GM18870 (cell line): ENCODE results near the gene PNPT1.
A peak's percentile ranks its signal among the peaks of the same experiment; 100 is the strongest.
"Not testable (repeated sequence)": the region's sequence is repeated elsewhere in the genome, so short reads cannot be mapped to it uniquely, and the experiment has no call there.

ENCODE experiments used
- ATAC-seq: cut with Tn5 transposase; IDR thresholded peaks from one replicate; pipeline ENCODE4 v1.9.1; 2021; ENCODE audit warnings: moderate library complexity; ENCODE audit not compliant: unreplicated experiment

PNPT1 gene

DNA sequence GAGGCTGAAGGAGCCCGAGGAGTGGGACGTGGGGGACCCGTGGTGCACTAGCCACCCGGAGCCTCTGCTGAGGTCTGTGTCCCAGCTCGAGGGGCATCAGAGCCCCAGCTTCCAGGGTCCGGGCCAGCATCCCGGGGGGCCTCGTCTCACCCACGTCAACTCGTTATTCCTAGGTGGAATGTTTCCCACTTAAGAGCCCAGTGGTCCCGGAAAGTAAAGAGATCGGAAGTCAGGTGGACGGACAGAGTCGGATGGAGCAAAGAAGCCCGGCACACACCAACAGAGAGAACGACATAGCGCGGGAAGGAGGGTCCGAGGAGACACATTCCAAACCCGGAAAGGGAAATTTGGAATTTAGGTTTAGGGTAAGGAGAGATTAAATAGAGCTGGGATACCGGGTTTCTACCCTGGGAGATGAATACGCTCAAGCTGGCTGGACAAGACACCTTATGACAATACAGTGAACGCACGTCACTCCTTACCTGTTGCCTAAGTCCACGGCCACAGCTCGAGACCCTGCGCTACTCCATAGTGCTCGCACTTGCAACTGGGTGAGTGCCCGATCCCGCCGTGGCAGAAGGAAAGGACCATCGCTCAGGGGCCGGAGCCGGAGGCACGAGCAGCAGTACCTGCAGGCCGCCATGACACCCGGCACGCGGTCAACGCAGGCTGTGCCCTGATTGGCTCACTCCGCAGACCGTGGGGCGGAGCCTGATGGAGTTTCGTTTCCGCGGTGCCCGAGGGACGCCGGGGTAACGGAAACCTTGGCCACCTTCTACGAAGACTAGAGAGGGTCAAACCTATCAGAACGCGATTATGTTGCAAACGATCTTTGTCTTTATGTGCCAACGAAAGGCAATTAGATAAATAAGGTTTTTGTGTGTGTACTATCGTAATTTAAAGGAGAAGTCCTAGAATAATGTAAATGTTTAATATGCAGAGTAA, at the start of gene PNPT1:
Gene PNPT1, minus strand, starts transcription at position 664 of the 945 bp plus-strand sequence. Its CDS starts 21 bp downstream, at position 643.
- ATAC-seq: peak; percentile 98

DNA sequence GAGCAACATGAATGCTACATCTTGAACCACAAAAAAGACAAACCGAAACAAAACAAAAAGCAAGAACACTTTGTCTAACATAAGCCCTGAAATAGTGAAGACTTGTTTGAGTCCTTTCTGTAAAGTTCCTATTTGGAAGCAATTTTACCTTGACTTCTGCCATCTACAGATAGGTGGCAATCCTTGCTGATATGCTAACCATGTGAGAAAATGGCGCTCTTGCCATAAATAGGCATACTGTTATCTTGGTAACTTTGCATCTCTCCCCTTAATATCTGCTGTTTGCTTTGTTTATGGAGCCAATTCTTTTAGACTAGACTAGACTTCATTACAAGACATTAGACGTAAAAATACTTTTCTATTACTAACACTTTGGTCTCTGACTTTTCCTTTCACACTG, 49.4 kb upstream of the PNPT1 start:
- ATAC-seq: no peak

DNA sequence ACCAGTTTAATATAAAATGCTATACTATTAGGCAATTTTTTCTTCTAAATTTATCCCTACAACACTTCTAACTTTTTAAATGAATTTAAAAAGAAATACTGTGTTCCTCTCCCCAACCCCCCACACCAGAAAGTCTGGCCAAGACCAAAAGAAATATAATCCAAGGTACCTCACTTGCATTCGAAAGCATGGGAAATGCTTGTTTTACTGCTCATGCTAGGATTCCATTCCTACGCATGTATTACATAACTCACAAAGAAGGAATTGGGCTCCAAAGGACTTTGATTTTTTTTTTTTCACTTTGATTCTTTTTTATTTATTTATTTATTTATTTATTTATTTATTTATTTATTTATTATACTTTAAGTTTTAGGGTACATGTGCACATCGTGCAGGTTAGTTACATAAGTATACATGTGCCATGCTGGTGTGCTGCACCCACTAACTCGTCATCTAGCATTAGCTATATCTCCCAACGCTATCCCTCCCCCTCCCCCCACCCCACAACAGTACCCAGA, 42.4 kb upstream of the PNPT1 start:
- not testable (repeated sequence) for ATAC-seq

DNA sequence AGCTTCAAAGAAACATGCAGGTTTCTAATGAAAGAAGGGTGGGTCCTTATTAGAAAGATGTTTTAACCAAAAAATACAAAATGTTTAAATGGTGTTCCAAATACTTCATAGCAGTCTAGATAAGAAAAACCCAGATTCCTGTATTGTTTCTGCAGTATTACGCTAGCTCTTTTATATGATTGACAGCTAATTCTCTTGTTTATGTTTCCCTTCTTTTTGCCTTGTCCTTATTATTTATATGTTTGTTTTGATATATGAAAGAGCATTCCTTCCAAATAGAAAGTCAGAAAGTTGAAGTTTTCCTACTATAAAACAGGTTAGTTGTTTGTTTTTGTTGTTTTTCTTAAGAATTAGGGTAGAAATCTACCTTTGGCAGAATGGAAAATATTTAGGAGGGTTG, 41.1 kb upstream of the PNPT1 start:
- ATAC-seq: no peak

DNA sequence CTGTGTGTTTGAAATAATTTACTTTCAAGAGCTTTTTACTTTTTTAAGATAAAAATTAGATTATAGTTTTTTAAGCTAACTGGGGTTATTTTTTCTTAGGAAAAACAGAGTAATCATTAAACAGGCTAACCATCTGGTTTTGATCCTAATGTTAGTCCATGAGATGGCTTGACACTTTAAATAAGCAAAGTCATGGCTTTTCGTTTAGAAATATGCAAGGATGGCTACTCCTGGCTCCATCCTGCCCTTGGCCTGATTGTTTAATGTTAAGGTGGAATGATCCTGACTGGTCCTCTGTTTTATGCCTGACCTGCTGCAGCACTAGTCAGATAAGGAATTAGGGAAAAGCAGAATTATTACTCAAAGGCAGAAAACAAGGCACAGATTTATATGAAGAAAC, 39.7 kb upstream of the PNPT1 start:
- no peak for ATAC-seq

DNA sequence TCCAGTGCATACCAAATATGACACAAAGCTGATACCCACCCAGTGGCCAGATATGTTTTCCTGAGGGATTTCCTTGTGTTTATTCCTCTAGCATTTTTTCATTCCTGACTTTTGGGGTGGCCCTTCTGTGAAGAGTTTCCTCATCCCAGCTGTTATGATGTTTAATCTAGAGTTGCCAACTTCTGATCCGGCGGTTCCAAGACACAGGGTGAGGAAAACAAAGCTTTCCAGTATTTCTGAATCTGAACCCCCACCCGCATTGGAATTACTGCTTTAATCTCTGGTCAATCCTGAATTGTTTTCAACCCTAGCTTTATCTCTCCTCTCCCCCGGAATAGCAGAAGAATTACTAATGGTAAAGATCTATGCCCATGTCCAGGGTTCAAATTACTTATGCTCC, 39.2 kb upstream of the PNPT1 start:
- ATAC-seq: no peak

DNA sequence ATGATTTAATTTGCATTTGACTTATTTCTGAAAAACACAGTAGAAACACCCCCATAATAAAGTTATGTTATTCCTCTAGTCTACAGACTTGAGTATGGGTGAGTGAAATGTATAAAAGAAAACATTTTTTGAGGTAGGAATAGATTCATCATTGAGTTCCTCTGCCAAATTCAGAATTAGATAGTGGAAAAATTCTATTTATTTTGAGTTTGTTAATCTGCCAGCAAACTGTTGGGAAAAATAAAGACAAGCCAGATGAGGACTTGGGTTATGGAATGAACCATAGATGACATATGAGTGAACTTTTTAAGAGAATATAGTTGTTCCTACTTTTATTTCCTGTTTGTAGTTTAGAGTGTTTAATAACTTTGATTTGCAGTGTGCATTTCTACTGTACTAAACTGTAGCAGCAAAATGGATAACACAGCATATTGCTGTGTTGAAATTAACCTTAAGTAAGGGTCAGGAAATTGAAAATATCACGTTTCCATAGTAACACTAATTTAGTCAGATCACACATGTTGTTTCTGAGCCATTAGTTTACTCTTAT, 35.6 kb upstream of the PNPT1 start:
- no peak for ATAC-seq

DNA sequence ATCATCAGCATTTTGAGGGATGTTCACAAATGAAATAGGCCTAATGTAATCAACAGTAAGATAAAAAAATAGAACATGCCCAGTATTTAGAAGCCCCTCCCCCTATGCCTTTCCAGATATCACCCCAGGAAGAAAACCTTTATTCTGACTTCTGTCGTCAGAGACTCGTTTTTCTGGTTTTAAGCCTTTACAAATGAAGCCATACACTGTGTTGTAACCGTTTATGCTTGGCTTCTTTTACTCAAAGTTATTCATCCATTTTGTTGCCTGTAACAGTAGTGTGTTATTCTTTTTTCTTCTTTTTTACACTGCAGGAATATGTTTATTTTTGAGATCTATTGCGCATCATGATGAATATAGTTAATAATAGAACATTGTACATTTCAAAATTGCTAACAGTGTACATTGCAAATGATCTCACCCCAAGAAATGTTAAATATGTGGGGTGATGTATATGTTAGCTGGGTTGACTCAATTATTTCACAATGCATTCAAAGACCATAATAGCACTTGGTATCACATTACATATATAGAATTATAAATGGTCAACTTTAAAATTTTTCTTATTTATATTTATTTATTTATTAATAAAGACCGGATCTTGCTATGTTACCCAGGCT, 28.1 kb upstream of the PNPT1 start:
- no peak for ATAC-seq

DNA sequence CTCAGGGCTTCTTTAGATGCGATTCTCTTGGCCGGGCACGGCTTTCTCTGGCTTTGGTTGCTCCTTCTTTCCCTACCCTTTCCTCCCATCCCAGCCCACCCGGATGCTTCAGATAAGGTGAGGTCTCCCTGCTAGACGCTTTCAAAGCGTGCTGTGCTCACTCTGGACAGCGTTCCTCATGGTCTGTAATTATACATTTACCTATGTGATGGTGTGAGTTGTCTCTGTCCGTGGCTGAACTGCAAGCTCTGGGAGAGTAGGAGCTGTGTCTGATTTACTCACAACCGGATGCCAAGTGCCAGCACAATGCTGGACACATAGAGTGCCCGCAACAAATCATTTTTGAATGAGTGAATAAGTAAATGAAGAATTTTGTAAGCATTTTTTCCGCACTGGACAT, 26.8 kb upstream of the PNPT1 start:
- ATAC-seq: no peak

DNA sequence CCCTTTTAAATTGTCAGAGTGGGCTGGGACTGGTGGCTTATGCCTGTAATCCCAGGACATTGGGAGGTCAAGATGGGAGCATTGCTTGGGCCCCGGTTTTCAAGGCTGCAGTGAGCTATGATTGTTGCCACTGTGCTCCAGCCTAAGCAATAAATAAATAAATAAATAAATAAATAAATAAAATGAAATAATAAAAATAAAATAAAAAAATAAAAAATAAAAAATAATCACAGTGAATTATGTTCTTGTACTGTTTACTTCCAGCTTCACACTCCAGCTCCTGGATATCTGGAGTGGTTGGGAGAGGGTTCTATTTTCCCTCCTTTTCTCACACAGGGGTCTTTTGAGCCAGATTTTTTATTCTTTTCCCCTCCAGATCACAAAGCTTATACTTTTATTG, 26.2 kb upstream of the PNPT1 start:
- ATAC-seq: no peak

DNA sequence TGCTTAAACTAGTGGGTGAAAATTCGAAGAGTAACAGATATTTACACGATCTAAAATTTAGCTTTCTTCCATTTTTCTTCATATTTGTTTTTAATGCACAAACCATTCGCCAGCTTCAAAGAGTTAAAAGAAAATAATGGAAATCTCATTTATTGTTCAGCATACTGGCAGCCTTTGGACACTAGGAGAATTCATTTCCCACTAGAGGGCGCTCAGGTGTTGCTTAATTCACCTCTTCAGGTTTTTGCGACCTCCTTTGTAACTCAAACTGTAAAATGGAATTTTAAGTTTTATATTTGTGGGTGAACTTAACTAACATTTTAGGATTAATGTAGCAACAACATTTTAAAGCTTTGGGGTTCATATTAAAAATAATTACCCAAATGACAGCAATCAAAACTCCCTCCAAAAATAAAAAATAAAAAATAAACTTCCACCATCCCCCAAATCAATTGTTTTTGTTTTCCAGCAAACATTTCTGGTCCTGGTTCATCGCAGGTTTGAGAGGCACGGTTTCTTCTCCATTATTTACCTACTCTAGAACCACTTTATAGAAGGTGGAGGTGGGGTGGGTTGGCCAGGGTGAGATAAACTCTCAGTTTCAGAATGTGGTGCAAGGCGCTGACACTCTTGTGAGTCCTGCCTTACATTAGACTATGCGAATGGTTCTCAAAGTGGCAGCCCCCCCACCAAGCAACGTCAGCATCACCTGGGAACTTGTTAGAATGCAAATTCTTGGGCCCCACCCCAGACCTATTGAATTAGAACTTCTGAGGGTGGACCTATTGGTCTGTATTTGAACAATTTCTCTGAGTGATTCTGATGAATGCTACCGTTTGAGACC, 24.7 kb upstream of the PNPT1 start:
- ATAC-seq: no peak

DNA sequence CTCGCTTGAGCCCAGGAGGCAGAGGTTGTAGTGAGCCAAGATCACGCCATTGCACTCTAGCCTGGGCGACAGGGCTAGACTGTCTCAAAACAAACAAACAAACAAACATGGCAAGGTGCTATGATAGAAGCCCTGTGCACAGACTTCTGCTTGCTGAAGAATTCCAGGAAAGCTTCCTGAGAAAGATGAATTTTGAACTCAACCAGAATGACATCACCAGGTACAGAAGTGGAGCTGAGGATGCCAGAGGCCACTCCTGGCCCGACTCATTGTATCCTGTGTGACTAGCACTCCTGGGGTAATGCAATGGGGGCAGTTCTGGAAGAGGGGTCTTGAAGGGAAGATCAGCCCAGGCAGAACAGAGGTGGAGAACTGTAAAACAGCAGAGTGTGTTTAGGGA, 22.0 kb upstream of the PNPT1 start:
- no peak for ATAC-seq

DNA sequence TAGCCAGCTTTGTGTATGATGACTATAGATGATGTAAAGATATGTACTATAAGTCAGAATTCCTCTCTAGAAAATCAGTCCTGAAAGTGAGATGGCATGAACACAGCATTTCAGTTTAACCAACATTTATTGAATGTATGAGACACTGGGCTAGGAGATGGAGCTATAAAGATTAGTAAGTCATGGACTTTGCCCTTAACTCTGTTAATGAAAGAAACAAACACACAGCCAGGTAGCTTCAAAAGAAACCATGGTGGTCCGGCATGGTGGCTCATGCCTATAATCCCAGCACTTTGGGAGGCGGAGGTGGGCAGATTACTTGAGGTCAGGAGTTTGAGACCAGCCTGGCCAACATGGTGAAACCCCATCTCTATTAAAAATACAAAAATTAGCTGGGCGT, 21.5 kb upstream of the PNPT1 start:
- ATAC-seq: not testable (repeated sequence)

DNA sequence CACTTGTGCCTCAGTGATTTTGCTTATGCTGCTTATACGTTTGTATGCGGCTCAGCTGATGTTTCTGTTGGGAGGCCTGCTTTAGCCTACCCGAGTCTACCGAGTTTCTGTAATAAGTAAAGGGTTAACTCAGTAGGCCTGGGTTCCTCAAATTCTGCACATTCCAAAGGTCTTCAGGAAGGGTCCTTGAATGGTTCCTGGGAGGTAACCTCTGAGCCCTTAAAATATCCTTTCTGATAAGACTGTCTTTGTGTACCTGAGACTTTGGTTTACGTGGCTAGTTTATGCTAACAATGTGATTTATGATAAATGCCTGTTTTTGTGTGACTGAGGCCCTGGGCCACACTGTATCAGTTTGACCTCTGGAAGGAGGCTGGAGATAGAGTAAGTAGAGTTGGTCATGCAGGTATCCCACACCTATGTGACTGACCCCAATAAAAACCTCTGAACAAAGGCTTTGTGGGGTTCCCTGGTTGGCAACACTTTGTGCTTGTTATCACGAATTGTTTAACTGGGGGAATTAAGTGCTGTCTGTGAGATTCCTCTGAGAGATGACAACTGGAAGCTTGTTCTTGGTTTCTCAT, 18.9 kb upstream of the PNPT1 start:
- no peak for ATAC-seq

DNA sequence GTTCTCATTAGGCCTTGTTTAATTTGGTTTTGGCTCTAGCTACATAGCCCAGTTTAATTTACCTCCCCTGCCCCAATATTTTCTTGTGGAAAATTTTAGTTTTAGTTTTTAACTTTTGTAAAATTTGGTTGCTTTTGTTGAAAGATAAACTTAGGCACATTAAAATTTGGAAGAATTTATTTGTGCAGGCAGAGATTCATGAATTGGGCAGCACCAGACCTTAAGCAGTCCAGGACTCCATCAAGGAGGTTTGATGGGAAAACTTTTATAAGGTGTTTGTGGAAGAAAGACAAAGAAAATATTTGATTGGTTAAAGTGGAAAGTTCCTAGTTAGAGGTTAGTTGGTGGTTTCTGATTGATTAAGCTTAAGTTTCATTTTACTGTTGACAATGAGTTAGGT, 16.4 kb upstream of the PNPT1 start:
- no peak for ATAC-seq

DNA sequence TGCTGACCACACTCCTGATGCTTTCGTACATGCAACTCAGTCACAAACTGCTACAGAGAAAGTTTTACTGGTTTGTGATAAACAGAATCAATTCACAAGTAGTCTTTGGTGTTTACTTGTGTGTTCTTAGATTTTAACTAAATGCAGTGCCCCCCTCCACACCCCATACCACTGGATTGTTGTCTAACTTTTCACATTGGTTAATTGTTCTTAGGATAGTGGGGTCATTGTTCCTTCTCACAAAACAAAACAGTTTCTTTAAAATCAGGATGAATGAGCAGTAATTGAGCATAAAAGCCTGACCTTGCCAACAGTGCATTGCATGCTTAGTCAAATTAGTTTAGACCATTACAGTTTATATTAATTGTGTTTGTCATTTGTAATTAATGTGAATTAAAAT, 14.1 kb upstream of the PNPT1 start:
- ATAC-seq: no peak

DNA sequence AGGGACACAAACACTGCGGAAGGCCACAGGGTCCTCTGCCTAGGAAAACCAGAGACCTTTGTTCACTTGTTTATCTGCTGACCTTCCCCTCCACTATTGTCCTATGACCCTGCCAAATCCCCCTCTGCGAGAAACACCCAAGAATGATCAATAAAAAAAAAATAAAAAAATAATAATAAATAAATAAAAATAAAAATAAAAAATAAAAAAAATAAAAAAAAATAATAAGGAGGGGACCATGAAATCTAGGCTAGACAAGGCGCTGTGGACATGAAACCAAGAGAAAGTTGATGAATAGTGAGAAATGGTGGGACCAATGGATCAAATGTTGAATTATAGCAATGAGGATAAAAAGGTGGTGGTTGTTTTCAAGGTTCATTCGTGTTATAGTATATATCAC, 12.6 kb upstream of the PNPT1 start:
- ATAC-seq: not testable (repeated sequence)

DNA sequence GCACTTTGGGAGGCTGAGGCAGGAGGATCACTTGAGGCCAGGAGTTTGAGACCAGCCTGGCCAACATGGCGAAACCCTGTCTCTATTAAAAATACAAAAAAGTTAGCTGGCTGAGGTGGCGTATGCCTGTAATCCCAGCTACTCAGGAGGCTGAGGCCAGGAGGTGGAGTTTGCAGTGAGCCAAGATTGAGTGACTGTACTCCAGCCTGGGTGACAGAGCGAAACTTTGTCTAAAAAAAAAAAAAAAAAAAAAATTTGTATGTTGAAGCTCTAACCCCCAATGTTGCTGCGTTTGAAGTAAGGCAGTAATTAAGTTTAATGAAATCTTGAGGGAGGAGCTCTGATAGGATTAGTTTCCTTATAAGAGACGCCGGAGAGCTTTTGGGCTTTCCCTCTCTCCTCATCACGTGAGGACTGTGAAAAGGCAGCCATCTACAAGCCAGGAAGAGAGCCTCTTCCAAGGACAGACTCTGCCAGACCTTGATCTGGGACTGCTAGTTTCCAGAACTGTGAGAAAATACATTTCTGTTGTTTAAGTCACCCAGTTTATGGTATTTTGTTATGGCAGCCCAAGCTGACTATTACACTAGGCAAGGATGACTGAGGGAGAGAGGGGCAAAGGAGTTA, 11.5 kb upstream of the PNPT1 start:
- ATAC-seq: no peak

DNA sequence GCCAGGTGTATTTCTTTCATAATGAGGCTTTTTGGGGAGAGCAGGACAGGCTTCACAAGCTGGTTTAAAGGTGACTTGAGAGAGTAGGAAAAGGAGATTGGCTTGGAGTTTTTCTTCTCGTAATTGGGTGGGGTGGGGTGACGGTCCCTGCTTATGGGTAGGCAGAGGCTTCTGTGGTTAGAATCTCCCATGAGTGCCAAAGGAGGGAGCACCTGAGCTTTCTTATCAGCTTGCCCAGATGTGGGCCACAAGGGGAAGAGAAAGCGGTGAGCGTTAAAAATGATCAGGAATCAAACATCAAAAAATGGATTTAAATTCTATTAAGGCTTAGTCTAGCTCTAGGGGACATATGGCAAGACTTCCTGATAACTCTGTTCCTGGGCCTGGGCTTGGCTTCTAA, 9.7 kb upstream of the PNPT1 start:
- ATAC-seq: no peak

DNA sequence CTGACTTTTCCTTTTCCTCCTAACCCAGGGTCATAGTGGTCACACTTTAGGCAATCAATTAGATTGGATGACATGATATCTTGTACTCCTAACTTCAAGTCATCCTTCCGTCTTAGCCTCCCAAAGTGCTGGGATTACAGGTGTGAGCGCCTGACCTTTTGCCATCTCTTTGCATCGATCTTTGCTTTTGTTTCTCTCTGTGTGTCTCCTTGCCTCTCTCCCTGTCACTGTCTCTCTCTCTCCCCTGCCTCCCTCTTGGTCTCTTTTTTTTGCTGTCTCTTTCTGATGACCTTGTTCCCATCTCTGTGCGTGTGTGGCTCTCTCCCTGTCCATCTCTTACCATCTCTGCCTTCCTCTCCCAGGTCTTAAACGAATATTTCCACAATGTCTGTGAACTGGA, 904 bp downstream of the PNPT1 start:
- ATAC-seq: not testable (repeated sequence)
